NCI-H2227 (cell line): ENCODE results near the gene ZNF101.

Source experiments
- DNase-seq: peaks from one replicate; lab custom pipeline; 2025; ENCODE audit not compliant: unreplicated experiment; lab: John Stamatoyannopoulos, UW

ZNF101 gene

DNA sequence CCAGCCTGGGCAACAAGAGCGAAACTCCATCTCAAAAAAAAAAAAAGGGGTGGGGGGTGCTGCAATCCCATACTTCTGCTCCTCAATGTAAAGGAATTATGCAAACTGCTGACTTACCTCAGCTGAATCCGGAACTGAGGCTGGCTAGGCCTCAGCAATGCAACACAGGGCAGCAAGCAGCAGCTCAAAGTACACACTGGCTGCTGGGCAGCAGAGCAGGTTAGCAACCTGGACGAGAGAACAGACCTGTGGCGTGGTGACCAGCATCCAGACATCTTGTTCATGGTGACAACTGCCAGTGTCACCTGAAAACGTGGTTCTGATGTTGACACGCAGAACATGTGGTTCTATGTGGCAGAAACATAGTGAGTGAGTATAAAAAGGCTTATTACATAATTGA lies 36.2 kb downstream of the ZNF101 start:
- DNase-seq = no peak

DNA sequence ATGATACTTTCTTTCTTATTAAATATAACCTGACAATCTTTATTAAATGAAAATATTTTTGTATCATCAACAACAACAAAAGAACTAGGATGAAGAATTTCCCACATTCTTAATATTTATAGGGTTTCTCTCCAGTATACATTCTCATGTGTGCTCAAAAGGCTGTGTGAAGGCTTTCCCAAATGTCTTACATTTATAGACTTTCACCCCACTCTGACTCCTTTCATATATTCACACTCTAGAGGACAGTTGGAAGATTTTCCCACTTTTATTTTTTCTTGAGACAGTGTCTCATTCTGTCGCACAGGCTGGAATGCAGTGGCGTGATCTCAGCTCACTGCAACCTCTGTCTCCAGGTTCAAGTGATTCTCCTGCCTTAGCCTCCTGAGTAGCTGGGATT lies 41.9 kb downstream of the ZNF101 start:
- no peak for DNase-seq

DNA sequence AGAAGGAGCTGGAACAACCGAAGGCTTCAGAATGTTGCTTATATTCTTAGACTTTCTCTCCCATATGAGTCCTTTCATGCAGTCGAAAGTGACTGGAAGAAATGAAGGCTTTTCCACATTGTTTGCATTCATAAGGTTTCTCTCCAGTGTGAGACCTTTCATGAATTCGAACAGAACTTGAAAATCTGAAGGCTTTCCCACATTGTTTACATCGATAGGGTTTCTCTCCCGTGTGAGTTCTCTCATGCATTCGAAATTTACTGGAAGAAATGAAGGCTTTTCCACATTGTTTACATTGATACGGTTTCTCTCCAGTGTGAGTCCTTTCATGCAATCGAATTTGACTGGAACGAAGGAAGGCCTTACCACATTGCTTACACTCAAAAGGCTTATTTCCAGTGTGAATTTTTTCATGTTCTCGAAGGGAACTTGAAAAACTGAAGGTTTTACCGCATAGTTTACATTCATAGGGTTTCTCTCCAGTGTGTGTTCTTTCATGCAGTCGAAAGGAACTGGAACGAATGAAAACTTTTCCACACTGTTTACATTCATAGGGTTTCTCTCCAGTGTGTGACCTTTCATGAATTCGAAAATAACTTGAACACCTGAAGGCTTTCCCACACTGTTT lies 42.8 kb downstream of the ZNF101 start:
- no peak for DNase-seq

DNA sequence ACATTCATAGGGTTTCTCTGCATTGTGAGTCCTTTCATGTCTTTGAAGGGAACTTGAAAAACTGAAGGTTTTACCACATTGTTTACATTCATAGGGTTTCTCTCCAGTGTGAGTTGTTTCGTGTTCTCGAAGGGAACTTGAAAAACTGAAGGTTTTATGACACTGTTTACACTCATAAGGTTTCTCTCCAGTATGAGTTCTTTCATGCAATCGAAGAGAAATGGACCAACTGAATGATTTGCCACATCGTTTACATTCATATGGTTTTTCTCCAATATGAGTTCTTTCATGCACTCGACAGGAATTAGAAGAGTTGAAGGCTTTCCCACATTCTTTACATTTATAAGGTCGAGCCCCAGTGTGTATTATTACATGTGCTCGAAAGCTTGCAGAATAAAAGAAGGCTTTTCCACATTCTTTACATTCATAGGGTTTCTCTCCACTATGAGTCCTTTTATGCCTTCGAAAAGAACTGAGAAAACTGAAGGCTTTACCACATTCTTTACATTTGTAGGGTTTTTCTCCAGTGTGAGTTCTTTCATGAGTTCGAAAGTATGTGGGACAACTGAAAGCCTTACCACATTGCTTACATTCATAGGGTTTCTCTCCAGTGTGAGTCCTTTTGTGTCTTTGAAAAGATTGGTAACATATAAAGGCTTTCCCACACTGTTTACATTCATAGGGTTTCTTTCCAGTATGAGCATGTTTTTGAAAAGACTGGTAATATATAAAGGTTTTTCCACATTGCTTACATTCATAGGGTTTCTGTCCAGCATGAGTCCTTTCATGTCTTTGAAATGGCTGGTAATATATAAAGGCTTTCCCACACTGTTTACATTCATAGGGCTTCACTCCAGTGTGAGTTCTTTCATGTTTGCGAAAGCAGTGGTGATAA lies 43.5 kb downstream of the ZNF101 start:
- DNase-seq = no peak

DNA sequence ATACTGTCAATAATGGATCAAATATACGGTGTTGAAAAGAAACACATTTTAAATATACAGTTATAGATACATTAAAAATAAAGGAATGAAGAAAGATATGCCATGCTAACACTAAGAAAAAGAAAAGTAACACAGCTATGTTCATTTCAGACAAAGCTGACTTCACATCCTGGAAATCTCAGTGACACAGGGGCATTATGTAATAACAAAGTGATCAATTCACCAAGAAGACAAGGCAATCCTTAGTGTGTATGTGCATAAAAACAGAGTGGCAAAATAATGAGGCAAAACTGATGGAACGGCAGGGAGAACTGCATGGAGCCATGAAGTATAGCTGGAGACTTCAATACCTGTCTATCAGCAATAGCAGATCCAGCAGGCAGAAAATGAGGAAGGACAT lies 51.2 kb downstream of the ZNF101 start:
- DNase-seq = no peak

DNA sequence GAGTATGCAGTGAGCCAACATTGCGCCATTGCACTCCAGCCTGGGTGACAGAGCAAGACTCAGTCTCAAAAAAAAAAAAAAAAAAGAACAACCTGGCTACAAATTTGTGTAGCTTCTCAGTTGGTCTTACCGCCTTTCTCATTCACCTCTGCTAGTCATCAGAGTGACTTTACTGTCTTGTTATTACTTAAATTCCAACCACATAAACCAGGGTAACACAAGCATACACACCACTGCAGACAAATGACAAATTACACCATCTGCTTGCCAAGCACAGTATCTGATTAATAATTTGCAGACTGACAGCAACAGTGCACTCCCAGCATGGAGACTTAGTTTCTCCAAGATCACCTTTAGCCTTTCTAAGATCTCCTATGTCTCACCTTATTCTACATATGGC lies 53.3 kb downstream of the ZNF101 start:
- DNase-seq = no peak

DNA sequence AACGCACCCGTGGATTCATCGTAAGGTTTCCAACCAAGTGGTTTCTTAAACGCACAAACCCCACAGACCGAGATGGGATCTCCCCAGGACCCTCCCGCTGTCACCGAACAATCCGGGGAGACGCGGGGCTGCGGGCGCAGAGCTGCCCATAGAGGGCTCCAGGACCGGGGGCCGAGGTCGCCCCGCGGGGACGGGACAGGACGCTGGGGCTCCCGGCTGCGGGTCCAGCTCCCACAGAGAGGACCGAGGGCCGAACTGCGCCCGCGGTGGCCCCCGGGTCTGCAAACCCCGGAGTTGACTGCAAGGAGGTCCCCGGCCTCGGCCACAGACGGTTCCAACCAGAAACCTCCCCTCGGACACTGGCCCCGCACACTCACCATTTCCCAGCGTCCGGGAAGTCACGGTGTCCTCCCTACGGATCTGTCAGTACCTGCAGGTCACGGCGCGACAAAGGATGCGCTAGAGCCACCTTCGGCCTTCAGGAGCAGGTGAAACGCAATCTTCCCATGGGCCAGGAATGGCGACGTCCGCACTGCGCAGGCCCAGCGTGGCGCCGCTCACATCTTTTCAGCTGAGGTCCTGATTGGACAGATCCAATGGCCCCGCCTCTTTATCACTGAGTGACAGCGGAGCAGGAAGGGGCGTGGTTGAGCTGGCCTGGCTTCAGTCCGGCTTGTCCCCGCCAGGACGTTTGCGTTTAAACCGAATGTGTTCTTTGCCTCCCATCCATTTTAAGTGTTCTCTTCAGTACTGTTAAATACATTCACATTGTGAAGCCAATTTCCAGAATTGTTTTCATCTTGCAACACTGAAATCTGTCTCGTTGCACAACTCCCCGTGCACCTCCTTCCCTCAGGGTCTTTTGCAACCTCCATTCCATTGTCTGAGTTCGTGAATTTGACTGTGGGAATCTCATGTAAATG lies 64.2 kb downstream of the ZNF101 start, which contains the start of gene ZNF14:
Gene ZNF14 (minus strand): TSS at position 534 of the 923 bp plus-strand sequence. CDS start 154 bp downstream, at position 380.
- DNase-seq = peak; percentile 94
